BLaER1 treated with 17β-estradiol and CSF1 and Interleukin-3, amounts not matched to agents 10 nM and 100 nM (cell line): Measurements from ENCODE around the gene TOPORS.
"Not testable (repeated sequence)": the region's sequence is repeated elsewhere in the genome, so short reads cannot be mapped to it uniquely, and the experiment has no call there.

Experiments used
- H3K27ac ChIP-seq, 11 experiments: shearing (Covaris generic); formaldehyde crosslinking; 2 replicates each; pipeline ENCODE4 v1.8.1; 2022
- H3K27me3 ChIP-seq, 11 experiments: shearing (Covaris generic); formaldehyde crosslinking; 2 replicates each; pipeline ENCODE4 v1.8.1; 2022
- H3K36me3 ChIP-seq, 11 experiments: shearing (Covaris generic); formaldehyde crosslinking; 2 replicates each; pipeline ENCODE4 v1.8.1; 2022
- H3K4me1 ChIP-seq, 10 experiments: shearing (Covaris generic); formaldehyde crosslinking; 2 replicates each; pipeline ENCODE4 v1.8.1; 2022
- H3K4me2 ChIP-seq, 11 experiments: shearing (Covaris generic); formaldehyde crosslinking; 2 replicates each; pipeline ENCODE4 v1.8.1; 2022
- H3K4me3 ChIP-seq, 10 experiments: shearing (Covaris generic); formaldehyde crosslinking; 2 replicates each; pipeline ENCODE4 v1.8.1; 2022
- H3K9ac ChIP-seq, 11 experiments: shearing (Covaris generic); formaldehyde crosslinking; 2 replicates each; pipeline ENCODE4 v1.8.1; 2022
- H3K9me3 ChIP-seq, 11 experiments: shearing (Covaris generic); formaldehyde crosslinking; replicated peaks in 1 of 11; 2 replicates each; pipeline ENCODE4 v1.8.1; 2022
- H4K20me1 ChIP-seq, 11 experiments: shearing (Covaris generic); formaldehyde crosslinking; 2 replicates each; pipeline ENCODE4 v1.8.1; 2022
- Cebpa-rat ChIP-seq, 11 experiments: shearing (Covaris generic); IDR thresholded peaks; 2 replicates each; pipeline ENCODE4 v1.8.1; 2022

Gene TOPORS

DNA sequence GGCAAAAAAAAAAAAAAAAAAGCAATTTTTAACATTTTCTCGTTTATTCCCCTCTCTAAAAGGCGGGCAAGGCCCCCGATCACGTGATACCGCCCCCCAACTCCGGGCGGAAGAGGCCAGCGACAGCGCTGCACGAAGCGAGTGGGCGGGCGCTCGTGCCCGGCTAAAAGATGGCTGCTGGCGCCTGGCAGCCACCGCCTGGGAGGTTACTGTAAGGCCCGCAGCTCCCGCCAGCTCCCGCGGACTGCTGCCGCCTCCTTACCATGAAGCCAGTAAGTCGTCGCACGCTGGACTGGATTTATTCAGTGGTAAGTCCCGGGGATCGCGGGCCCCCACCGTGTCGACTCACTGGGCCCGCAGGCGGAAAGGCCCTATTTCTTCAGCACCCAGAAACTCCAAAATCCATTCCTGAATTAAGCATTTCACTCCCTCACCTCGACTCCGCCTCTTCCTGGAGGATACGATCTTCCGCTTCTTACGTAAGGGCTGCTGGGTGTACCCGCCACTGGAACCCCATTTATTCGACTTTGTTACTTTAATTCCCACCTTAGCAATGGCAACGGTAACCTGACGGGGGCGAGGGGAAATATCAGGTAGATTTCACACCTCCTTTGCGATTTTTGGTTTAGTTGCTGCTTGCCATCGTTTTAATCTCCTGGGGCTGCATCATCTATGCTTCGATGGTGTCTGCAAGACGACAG lies at the start of gene TOPORS, which contains the start of gene SMIM27:
TOPORS (minus strand) TSS at position 415 of the 701 bp plus-strand sequence; CDS start at position 265, 150 bp downstream.
SMIM27 (plus strand) TSS at position 156 of the 701 bp plus-strand sequence; CDS start at position 264, 108 bp downstream.
- TF ChIP-seq Cebpa-rat (IDR thresholded peaks at IDR 0.05), result peak in 4 of 11 experiments; percentile 11 to 57 (median 30); a peak in 3 of 22 replicates
- peak within 1 kb of the TSS; percentile 69 to 96 (median 87) for H3K4me3 ChIP-seq
- peak within 1 kb of the TSS; percentile 86 to 98 (median 95) for H3K27ac ChIP-seq
- H3K9me3 ChIP-seq, result no peaks in the 10 kb centered on the region
- peaks cover 32 to 41% (median 35%) of the 10 kb centered on the region in 11 experiments for H4K20me1 ChIP-seq
- peaks cover 9 to 27% (median 21%) of the 10 kb centered on the region in 11 experiments; a peak in 21 of 22 replicates for H3K36me3 ChIP-seq
- H3K9ac ChIP-seq, result peak within 1 kb of the TSS; percentile 88 to 97 (median 94)
- H3K4me2 ChIP-seq, result peak within 1 kb of the TSS; percentile 83 to 95 (median 93)
- H3K27me3 ChIP-seq, result no peaks in the 10 kb centered on the region
- H3K4me1 ChIP-seq, result peaks cover 34 to 54% (median 41%) of the 10 kb centered on the region in 10 experiments

GRCh38 chr9:32599021-32599420 lies 46.6 kb upstream of the TOPORS start:
- not testable (repeated sequence) for H3K27ac ChIP-seq, H3K36me3 ChIP-seq, H3K4me3 ChIP-seq, H3K9ac ChIP-seq, H4K20me1 ChIP-seq
- H3K4me2 ChIP-seq, result peak overlapping the region in 9 of 11 experiments; percentile 16 to 66 (median 41); a peak in 15 of 22 replicates
- H3K4me1 ChIP-seq, result peaks cover 4 to 54% (median 39%) of the 10 kb centered on the region in 10 experiments; a peak in 16 of 20 replicates
- peaks cover 3 to 17% (median 6%) of the 10 kb centered on the region in 11 experiments; a peak in 13 of 22 replicates for H3K9me3 ChIP-seq
- H3K27me3 ChIP-seq, result peaks cover 0 to 24% (median 0%) of the 10 kb centered on the region in 11 experiments; a peak in 4 of 22 replicates

- no peak overlapping the region for H3K4me3 ChIP-seq
- H3K27me3 ChIP-seq, result peaks cover 0 to 21% (median 0%) of the 10 kb centered on the region in 11 experiments; a peak in 4 of 22 replicates
- no peak overlapping the region for H3K27ac ChIP-seq
- peaks cover 0 to 9% (median 0%) of the 10 kb centered on the region in 11 experiments; a peak in 1 of 22 replicates for H4K20me1 ChIP-seq
- TF ChIP-seq Cebpa-rat (IDR thresholded peaks at IDR 0.05), result no peak
- peak overlapping the region in 6 of 11 experiments; percentile 36 to 77 (median 64); a peak in 9 of 22 replicates for H3K4me2 ChIP-seq
- H3K9me3 ChIP-seq, result peaks cover 3 to 17% (median 6%) of the 10 kb centered on the region in 11 experiments; a peak in 13 of 22 replicates
- H3K4me1 ChIP-seq, result peaks cover 4 to 51% (median 37%) of the 10 kb centered on the region in 10 experiments; a peak in 16 of 20 replicates
- H3K9ac ChIP-seq, result no peak overlapping the region
- H3K36me3 ChIP-seq, result no peaks in the 10 kb centered on the region
Measured at GRCh38 chr9:32596936-32597335, 44.5 kb upstream of the TOPORS start.

GRCh38 chr9:32596096-32596865 lies 43.9 kb upstream of the TOPORS start:
- peak overlapping the region in 8 of 11 experiments; percentile 3 to 77 (median 50); a peak in 12 of 22 replicates for H3K4me2 ChIP-seq
- no peak overlapping the region for H3K9ac ChIP-seq
- H3K4me3 ChIP-seq, result no peak overlapping the region
- peaks cover 4 to 44% (median 32%) of the 10 kb centered on the region in 10 experiments; a peak in 16 of 20 replicates for H3K4me1 ChIP-seq
- peaks cover 3 to 17% (median 6%) of the 10 kb centered on the region in 11 experiments; a peak in 13 of 22 replicates for H3K9me3 ChIP-seq
- H3K27me3 ChIP-seq, result peaks cover 0 to 15% (median 0%) of the 10 kb centered on the region in 11 experiments; a peak in 3 of 22 replicates
- H3K27ac ChIP-seq, result no peak overlapping the region
- H4K20me1 ChIP-seq, result peaks cover 0 to 9% (median 0%) of the 10 kb centered on the region in 11 experiments; a peak in 1 of 22 replicates
- no peaks in the 10 kb centered on the region for H3K36me3 ChIP-seq
- TF ChIP-seq Cebpa-rat (IDR thresholded peaks at IDR 0.05), result no peak

GRCh38 chr9:32590898-32591297 lies 38.5 kb upstream of the TOPORS start:
- Histone ChIP-seq H3K9me3 (peaks cover 0 to 7% (median 0%) of the 10 kb centered on the region in 11 experiments; a peak in 3 of 22 replicates), H3K4me1 (peaks cover 0 to 5% (median under 1%) of the 10 kb centered on the region in 10 experiments; a peak in 8 of 20 replicates), H3K36me3 (no peaks in the 10 kb centered on the region), H3K27me3 (peaks cover 0 to 14% (median 0%) of the 10 kb centered on the region in 11 experiments; a peak in 3 of 22 replicates), H3K4me2 (no peak overlapping the region), H3K9ac (no peak overlapping the region), H3K27ac (no peak overlapping the region), H4K20me1 (no peaks in the 10 kb centered on the region), H3K4me3 (no peak overlapping the region)
- TF ChIP-seq Cebpa-rat (IDR thresholded peaks at IDR 0.05), result no peak

DNA sequence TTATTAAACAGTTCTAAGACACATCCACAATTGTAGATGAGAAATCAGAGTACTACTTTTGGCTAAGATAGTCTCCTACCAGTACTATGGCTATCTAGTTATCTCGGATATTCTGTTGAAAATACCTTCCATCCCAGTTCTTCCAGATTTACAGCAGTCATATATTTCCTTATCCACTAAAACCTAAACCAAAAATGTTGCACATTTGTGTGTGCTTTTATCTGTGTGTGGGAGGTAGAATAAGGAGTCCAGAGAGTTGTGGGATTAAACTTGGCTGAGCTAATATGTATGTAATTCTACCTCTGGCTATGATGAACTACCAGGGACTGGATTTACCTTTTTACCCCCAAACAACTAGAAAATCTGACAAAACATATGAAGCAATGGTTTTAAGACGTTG lies 38.1 kb upstream of the TOPORS start:
- TF ChIP-seq Cebpa-rat (IDR thresholded peaks at IDR 0.05), result no peak
- Histone ChIP-seq H3K4me3 (no peak overlapping the region), H3K9me3 (peaks cover 0 to 7% (median 0%) of the 10 kb centered on the region in 11 experiments; a peak in 3 of 22 replicates), H3K4me1 (peaks cover 0 to under 1% (median 0%) of the 10 kb centered on the region in 10 experiments; a peak in 3 of 20 replicates), H3K4me2 (no peak overlapping the region), H3K27me3 (peaks cover 0 to 14% (median 0%) of the 10 kb centered on the region in 11 experiments; a peak in 3 of 22 replicates), H4K20me1 (no peaks in the 10 kb centered on the region), H3K9ac (no peak overlapping the region), H3K36me3 (no peaks in the 10 kb centered on the region), H3K27ac (no peak overlapping the region)

DNA sequence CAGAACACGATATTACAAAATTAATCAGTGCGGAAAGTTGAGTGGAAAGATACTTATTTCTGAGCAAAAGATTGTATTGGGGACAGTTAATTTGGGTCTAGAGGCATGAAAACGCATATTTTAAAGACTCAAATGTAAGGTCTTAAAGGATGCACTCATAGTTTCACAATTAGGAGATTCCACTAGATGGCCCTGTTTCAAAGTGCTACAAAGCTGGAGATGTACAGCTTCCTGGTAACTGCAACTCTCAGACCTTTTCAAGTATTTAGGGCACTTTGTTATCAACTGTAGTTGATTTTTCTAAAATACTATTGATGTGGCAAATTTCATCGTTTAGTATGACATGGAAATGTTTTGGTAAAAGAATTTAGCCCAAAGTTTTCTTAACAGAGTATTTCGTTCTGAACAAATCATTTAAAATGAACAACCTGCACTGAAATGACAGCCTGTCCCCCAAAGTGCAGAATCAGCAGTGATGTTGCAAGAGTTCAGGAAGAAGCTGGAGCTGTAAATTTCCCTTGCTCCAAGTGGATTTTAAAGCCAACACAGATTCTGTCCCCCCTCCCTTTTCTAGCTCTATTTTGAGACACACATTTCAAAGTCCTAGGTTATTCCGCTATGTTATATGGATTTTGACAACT lies 36.8 kb upstream of the TOPORS start:
- Histone ChIP-seq H4K20me1 (no peaks in the 10 kb centered on the region), H3K36me3 (no peaks in the 10 kb centered on the region), H3K4me2 (no peak overlapping the region), H3K27ac (no peak overlapping the region), H3K4me1 (no peaks in the 10 kb centered on the region), H3K4me3 (no peak overlapping the region), H3K9ac (no peak overlapping the region), H3K27me3 (peaks cover 0 to 14% (median 0%) of the 10 kb centered on the region in 11 experiments; a peak in 3 of 22 replicates), H3K9me3 (peaks cover 0 to 7% (median 0%) of the 10 kb centered on the region in 11 experiments; a peak in 3 of 22 replicates)
- TF ChIP-seq Cebpa-rat (IDR thresholded peaks at IDR 0.05), result no peak; a peak in 1 of 22 replicates

DNA sequence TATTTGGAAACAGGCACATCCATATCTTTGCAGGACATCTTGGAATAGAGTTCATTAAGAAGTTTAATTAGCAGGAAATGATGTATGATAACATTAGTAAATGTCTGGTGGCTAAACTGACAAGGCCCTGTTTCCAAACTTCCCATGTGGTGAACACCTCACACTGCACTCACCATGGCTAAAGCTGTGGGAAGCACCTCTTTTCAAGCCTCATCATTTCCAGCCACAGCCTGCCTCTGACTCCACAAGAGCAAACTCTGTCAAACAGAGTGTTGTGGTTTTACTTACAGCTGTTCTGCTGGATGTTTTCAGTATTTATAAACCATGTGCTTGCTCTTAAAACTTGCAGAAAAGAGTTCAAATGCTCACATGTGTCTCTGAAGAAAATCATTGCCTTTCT lies 35.5 kb upstream of the TOPORS start:
- TF ChIP-seq Cebpa-rat (IDR thresholded peaks at IDR 0.05), result no peak
- H3K4me3 ChIP-seq, result no peak overlapping the region
- H3K36me3 ChIP-seq, result no peaks in the 10 kb centered on the region
- H3K4me2 ChIP-seq, result no peak overlapping the region
- H3K27ac ChIP-seq, result no peak overlapping the region
- H3K9me3 ChIP-seq, result peaks cover 0 to 7% (median 0%) of the 10 kb centered on the region in 11 experiments; a peak in 3 of 22 replicates
- peaks cover 0 to 12% (median 0%) of the 10 kb centered on the region in 11 experiments; a peak in 3 of 22 replicates for H3K27me3 ChIP-seq
- H3K9ac ChIP-seq, result no peak overlapping the region
- H4K20me1 ChIP-seq, result no peaks in the 10 kb centered on the region
- H3K4me1 ChIP-seq, result no peaks in the 10 kb centered on the region
